HUES48 (cell line): ENCODE data around the gene NAGA.
"Not testable (repeated sequence)": the region's sequence is repeated elsewhere in the genome, so short reads cannot be mapped to it uniquely, and the experiment has no call there.

Experiments used
- H3K27ac ChIP-seq: one replicate; pipeline ENCODE4 v1.7.0; 2013; ENCODE audit warnings: low read depth, low read length, inconsistent platforms
- H3K27me3 ChIP-seq: 2 replicates; pipeline ENCODE4 v1.6.1; 2013; ENCODE audit warnings: mild to moderate bottlenecking, low read length; ENCODE audit not compliant: control insufficient read depth, insufficient read depth
- H3K36me3 ChIP-seq: 2 replicates; pipeline ENCODE4 v1.6.1; 2013; ENCODE audit warnings: low read length; ENCODE audit not compliant: control insufficient read depth, insufficient read depth
- H3K4me1 ChIP-seq: 2 replicates; pipeline ENCODE4 v1.6.1; 2013; ENCODE audit warnings: mild to moderate bottlenecking, low read length; ENCODE audit not compliant: control insufficient read depth, insufficient read depth
- H3K4me3 ChIP-seq: 2 replicates; pipeline ENCODE4 v1.5.1; 2013; ENCODE audit warnings: mild to moderate bottlenecking, low read depth, low read length
- H3K9ac ChIP-seq: 2 replicates; pipeline ENCODE4 v1.6.1; 2013; ENCODE audit warnings: mild to moderate bottlenecking, low read depth, low read length, moderate library complexity
- H3K9me3 ChIP-seq: 2 replicates; pipeline ENCODE4 v1.6.1; 2013; ENCODE audit warnings: low read length; ENCODE audit not compliant: control insufficient read depth, insufficient read depth

NAGA gene

DNA sequence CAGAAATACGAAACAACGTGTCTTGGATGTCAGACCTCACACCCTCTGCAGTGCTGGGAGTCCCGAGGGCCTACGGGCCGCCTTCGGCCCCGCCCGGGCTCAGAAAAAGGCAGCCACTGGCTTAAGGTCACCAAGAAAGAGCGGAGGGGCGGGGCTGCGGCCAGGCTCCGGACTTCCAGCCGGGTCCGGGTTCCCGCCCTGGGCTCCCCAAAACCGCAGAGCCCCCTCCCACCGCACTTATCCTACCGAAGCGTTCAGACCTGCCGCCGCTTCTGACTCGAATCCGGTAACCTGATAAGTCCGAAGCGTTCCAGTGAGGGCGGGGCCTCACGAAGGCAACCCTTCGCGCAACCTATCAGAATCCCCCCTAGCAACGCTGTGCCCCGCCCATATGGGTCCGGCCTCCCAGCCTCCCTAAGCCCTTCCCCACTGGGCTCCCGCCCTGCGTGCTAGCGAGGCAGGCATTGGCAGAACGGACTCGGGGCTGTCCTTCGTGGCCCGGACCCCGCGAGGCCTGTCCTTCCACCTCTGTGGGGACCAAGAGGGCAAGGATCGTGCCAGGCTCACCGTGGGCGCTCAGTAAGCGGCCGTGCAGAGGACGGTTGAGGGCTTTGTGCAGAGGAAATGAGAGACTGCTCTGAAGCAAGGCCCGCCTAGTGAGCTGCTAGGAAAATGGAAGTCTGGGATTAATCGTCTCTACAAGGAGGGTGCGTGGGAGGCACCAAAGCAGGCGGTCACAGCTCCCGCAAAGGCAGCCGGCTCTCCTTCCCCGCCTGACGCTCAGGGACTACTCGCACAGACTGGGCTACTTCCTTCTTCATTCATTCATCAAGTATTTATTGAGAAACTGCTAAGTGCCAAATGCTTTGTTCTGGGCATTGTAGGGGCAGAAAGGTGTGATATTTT is at the start of gene NAGA:
TSS of gene NAGA (minus strand) at position 296 of the 906 bp plus-strand sequence. CDS start 515 bp downstream, outside the sequence.
- Histone ChIP-seq H3K4me3 (peak within 1 kb of the TSS; percentile 64), H3K36me3 (peaks cover 17% of the 10 kb centered on the region; the same call in 1 of the 2 replicates), H3K9me3 (no peaks in the 10 kb centered on the region), H3K4me1 (peaks cover 11% of the 10 kb centered on the region), H3K27me3 (peaks cover 7% of the 10 kb centered on the region; the same call in 1 of the 2 replicates), H3K9ac (peak within 1 kb of the TSS; percentile 66), H3K27ac (peak within 1 kb of the TSS; percentile 80)

DNA sequence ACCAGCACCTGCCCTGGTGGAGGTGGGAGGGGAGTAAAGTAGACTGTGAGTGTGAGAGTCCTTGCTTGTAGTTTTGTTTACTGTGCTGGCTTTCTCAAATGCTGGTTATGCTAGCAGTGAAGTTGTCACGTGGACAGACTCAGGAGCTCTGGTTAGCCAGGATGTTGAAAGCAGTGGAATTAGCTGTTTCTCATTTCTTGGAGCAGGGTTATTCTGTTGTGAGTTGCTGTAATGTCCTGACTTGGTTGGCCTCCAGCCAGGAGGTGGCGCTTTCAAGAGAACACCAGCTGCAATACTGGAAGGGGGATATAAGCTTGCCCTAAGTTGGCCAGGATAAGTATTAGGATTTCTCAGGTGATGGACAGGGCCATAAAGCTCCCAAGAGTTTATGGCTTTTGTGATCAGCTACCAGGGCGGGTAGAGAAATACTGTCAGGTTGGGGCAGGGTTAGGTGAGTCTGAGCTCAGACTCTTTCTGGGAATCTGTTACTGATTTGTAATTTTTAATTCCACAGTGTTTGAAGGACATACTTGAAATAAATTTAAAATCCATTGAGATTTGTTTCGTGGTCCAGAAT is 46.3 kb upstream of the NAGA start:
- H3K27ac ChIP-seq = no peak overlapping the region
- H3K9me3 ChIP-seq = peaks cover 5% of the 10 kb centered on the region; the same call in 1 of the 2 replicates
- H3K4me1 ChIP-seq = no peaks in the 10 kb centered on the region; the same call in 1 of the 2 replicates
- no peak overlapping the region for H3K4me3 ChIP-seq
- no peaks in the 10 kb centered on the region for H3K27me3 ChIP-seq
- H3K36me3 ChIP-seq = no peaks in the 10 kb centered on the region
- no peak overlapping the region for H3K9ac ChIP-seq

DNA sequence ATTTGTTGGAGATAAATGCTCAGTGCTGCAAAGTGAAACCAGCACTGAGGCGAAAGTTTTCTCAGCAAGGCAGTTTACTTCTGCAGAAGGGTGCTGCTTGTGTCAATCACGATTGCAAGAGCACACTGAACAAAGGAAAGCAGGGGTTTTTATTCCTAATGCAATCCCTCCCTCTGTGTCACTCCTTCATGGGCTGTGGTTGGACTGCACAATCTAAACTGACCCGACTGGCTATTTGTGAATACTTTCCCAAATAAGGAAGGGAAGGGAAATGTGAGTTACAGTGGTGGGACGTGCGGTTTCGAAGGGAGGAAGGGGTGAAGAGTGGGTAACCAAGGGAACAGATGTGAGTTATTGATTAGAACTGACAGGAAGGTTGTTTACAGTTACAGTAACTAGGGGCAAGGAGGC is 44.8 kb upstream of the NAGA start:
- H3K4me3 ChIP-seq, H3K4me1 ChIP-seq, H3K9ac ChIP-seq, H3K27ac ChIP-seq, H3K27me3 ChIP-seq, H3K9me3 ChIP-seq, H3K36me3 ChIP-seq: not testable (repeated sequence)

DNA sequence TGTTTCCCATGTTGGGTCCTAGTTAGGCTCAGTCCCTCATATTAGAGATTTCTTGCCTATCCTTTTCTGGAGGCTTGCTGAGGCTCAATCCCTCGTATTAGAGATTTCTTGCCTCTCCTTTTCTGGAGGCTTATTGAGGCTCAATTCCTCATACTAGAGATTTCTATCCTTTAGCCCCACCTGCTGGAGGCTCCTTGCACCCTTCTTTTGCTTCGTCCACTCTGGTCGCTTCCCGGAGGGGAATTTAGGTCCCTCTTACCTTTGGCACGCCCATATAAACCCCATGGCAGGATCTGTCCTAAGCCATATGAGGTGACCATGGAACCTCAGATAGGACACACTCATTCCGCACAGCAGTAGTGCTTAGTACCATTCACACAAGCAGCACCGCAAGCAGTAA is 44.1 kb upstream of the NAGA start:
- no peaks in the 10 kb centered on the region; the same call in 1 of the 2 replicates for H3K27me3 ChIP-seq
- no peak overlapping the region for H3K9ac ChIP-seq
- H3K4me3 ChIP-seq = no peak overlapping the region

DNA sequence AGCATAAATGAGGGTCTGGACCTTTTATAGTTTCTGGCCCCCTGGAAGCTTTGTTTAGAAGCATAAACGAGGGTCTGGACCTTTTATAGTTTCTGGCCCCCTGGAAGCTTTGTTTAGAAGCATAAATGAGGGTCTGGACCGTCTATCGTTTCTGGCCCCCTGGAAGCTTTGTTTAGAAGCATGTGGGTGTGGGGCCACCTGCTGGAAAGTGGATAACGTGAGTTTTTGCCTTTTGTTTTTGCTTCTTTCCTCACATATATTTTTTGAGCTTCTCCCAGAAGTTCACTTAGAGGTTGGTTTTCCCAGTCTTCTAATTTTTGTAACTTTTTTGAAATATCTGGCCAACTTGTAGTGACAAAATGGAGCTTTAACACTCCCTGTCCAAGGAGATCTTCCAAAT is 42.2 kb upstream of the NAGA start:
- H3K27me3 ChIP-seq, H3K4me3 ChIP-seq, H3K9me3 ChIP-seq, H3K27ac ChIP-seq, H3K36me3 ChIP-seq, H3K4me1 ChIP-seq, H3K9ac ChIP-seq: not testable (repeated sequence)

More for the DNA sequence above, 44.1 kb upstream of the NAGA start:
- Histone ChIP-seq H3K27ac (no peak overlapping the region), H3K4me1 (no peaks in the 10 kb centered on the region; the same call in 1 of the 2 replicates), H3K36me3 (no peaks in the 10 kb centered on the region), H3K9me3 (peaks cover 5% of the 10 kb centered on the region; the same call in 1 of the 2 replicates)

DNA sequence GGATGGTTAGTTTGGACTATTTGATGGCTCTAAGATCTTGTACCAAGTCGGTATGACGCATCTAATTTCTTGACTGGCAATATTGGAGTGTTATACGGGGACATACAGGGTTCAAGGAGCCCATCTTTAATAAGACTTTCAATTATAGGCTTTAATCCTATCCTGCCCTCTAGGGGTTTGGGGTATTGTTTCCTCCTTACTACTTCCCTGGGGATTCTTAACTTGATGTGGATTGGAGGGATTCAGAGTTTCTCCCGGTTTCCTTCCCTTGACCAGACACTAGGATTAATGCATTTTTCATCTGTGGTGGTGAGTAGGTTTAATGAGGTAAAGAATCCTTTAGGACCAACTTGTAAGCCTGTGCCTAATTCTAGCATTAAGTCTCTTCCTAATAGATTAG is 41.2 kb upstream of the NAGA start:
- Histone ChIP-seq H3K27me3 (no peaks in the 10 kb centered on the region; the same call in 1 of the 2 replicates), H3K4me3 (no peak overlapping the region), H3K4me1 (no peaks in the 10 kb centered on the region; the same call in 1 of the 2 replicates), H3K36me3 (no peaks in the 10 kb centered on the region), H3K27ac (no peak overlapping the region), H3K9me3 (peaks cover 5% of the 10 kb centered on the region; the same call in 1 of the 2 replicates), H3K9ac (no peak overlapping the region)

DNA sequence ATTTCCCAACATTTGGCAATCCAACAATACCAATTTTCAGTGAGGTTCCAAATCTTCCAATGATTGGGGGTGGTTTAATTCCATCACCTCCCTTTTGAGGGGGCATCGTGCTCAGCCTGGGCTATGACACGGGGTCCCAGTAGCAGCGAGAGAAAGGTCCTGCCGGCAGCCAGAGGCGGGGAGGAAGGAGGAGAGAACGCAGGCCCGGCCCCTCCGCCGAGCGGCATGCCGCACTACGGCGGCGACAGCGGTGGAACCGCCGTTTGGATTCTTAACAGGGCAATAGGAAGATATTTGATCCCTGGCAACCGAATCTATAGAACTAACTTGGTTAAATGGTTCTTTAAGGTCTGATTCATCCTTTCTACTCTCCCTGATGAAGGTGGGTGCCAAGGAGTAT is 38.2 kb upstream of the NAGA start:
- Histone ChIP-seq H3K4me3 (no peak overlapping the region), H3K9ac (no peak overlapping the region), H3K36me3 (no peaks in the 10 kb centered on the region), H3K27ac (no peak overlapping the region), H3K9me3 (peaks cover 11% of the 10 kb centered on the region; the same call in 1 of the 2 replicates), H3K27me3 (no peaks in the 10 kb centered on the region; the same call in 1 of the 2 replicates), H3K4me1 (no peaks in the 10 kb centered on the region; the same call in 1 of the 2 replicates)

DNA sequence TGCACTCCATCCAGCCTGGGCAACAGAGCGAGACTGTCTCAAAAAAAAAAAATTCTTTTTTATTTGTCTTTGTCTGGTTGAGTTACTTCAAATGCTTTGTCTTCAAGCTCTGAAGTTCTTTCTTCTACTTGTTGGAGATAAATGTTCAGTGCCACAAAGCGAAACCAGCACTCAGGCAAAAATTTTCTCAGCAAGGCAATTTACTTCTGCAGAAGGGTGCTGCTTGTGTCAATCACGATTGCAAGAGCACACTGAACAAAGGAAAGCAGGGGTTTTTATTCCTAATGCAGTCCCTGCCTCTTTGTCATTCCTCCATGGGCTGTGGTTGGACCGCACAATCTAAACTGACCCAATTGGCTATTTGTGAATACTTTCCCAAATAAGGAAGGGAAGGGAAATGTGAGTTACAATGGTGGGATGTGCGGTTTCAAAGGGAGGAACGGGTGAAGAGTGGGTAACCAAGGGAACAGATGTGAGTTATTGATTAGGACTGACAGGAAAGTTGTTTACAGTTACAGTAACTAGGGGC is 33.8 kb upstream of the NAGA start:
- peaks cover 14% of the 10 kb centered on the region for H3K9me3 ChIP-seq
- H3K27me3 ChIP-seq, H3K36me3 ChIP-seq, H3K9ac ChIP-seq, H3K27ac ChIP-seq, H3K4me3 ChIP-seq, H3K4me1 ChIP-seq: not testable (repeated sequence)

DNA sequence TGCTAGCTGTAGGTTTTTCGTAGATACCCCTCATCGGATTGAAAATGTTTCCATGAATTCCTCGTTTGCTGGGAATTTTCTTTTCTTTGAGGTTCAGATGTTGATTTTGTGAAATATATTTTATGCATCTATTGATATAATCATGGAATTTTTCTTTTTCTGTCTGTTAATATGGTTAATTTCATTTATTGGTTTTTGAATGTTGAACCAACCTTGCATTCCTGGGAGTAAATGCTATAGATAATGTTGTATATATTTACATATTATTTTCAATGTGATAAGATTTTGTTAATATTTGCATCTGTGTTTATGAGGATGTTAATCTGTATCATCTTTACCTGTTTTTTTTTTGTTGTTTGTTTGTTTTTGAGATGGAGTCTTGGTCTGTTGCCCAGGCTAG is 30.6 kb upstream of the NAGA start:
- H3K4me1 ChIP-seq = no peaks in the 10 kb centered on the region
- H3K9me3 ChIP-seq = peaks cover 14% of the 10 kb centered on the region
- no peak overlapping the region for H3K27ac ChIP-seq
- H3K27me3 ChIP-seq = no peaks in the 10 kb centered on the region
- H3K9ac ChIP-seq = no peak overlapping the region
- no peak overlapping the region for H3K4me3 ChIP-seq
- H3K36me3 ChIP-seq = no peaks in the 10 kb centered on the region

DNA sequence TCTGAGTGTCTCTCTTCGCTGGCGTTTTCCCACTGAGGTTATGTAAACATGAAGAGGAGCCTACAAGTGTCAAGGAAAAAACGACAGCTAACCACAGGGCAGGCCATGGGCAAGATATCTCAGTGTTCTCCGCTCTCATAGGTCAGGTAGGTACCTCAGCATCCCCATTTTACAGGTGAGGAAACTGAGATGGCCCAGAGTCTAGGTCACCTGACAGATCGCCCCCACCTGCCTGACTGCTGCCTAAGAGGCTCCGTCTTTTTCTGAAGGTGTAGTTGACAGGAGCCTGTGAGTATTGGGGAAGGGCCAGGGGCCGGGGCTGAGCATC is 20.8 kb upstream of the NAGA start:
- H3K36me3 ChIP-seq = peaks cover 14% of the 10 kb centered on the region
- peak overlapping the region; percentile 82 for H3K4me3 ChIP-seq
- H3K9ac ChIP-seq = no peak overlapping the region
- H3K4me1 ChIP-seq = no peaks in the 10 kb centered on the region
- no peaks in the 10 kb centered on the region for H3K9me3 ChIP-seq
- H3K27me3 ChIP-seq = no peaks in the 10 kb centered on the region
- H3K27ac ChIP-seq = peak overlapping the region; percentile 77
